ENCODE data around the gene GSE1. TPM values are rescaled to one million over a fixed set of nuclear protein-coding genes. Genes with fewer than 3 reads are reported as not detected.

Gene GSE1
- polyA plus RNA-seq, 1 donor: 94.9 TPM

DNA sequence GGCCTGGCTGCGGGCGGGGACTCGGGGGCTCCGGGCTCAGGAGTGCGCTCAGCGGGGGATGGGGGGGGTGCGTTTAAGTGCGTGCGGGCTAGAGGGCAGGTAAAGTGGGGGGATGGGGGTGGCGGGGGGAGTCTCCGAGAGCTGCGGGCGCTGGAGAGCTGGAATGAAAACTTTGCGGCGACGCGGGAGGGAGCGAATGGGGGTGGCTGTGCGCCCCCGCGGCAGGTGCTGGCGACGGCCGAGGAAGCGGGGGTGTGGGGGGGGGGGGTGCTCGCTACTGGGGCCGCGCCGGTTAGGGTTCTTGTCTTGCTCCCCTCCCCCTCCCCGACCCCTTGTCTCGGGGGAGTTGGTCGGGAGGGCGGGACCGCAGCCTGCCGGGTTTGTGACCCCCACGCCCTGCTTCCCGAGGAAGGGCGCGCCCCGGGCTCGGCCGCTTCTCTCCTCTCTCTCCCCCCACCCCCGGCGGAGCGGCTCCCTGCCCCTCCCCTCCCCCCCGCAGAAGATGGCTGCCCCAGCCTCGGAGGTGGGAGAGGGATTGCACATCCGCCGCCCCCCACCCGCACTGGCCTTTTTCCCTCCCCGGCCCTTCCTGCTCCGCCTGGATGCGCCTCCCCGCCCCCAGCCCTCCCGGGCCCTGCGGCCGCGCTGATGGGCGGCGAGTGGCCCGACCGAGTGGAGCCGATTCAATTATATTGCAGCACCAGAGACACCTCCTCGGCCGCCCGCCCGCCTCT, 649 bp downstream of the GSE1 start:
- Histone ChIP-seq H3K27me3 (ENCODE audit: control insufficient read depth, insufficient read depth, low read length) (no peaks in the 10 kb centered on the region), H3K4me1 (ENCODE audit: control insufficient read depth, insufficient read depth, low read length) (peaks cover 52% of the 10 kb centered on the region), H3K36me3 (ENCODE audit: control insufficient read depth, insufficient read depth, low read length) (peaks cover 7% of the 10 kb centered on the region), H3K9me3 (ENCODE audit: control insufficient read depth, low read depth, low read length) (no peaks in the 10 kb centered on the region), H3K27ac (ENCODE audit: low read length) (peak overlapping the region; percentile 98), H3K4me3 (ENCODE audit: low read length) (peak overlapping the region; percentile 80)
- no CpG with 5 or more reads among the region's 67 CpGs for WGBS (ENCODE audit: insufficient coverage, low lambda C conversion rate)
- DNase-seq: peak; percentile 47 to 60

DNA sequence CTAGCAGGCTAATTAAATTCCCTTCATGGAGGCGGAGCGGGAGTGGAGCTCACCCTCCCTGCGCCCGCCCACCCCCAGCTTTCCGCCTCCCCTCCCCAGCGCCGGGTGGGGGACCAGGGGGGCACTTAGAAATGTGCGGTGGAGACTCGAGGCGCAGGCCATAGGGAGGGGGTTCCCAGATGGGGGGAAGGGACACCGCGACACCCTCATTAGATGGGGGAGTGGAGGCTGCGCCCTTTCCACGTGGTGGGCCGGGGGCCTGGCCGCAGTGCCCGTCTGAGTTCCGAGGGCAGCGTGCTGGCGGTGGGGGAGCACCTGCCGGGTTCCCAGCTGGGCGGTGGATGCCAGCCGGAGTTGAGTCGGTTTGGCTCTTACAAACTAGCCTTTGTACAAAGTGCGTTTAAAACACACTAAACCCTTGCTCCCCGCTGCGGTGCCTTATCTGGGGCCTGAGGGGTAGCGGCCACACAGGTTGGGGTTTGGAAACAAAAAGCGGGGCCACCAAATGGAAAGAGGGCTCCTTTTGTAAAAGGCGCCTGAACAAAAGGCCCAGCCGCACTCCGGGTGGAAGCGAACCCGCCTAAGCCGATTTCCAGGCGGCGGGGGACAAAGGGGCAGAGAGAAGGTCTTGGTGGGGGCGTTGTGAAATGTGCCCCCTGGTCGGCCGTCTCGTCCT, 1.4 kb downstream of the GSE1 start:
- peak overlapping the region; percentile 80 for H3K4me3 ChIP-seq (ENCODE audit: low read length)
- DNase-seq: peak; percentile 39 to 58
- H3K27ac ChIP-seq (ENCODE audit: low read length): peak overlapping the region; percentile 98
- H3K4me1 ChIP-seq (ENCODE audit: control insufficient read depth, insufficient read depth, low read length): peaks cover 52% of the 10 kb centered on the region
- no peaks in the 10 kb centered on the region for H3K9me3 ChIP-seq (ENCODE audit: control insufficient read depth, low read depth, low read length)
- no CpG with 5 or more reads among the region's 41 CpGs for WGBS (ENCODE audit: insufficient coverage, low lambda C conversion rate)
- peaks cover 12% of the 10 kb centered on the region for H3K36me3 ChIP-seq (ENCODE audit: control insufficient read depth, insufficient read depth, low read length)
- no peaks in the 10 kb centered on the region for H3K27me3 ChIP-seq (ENCODE audit: control insufficient read depth, insufficient read depth, low read length)

DNA sequence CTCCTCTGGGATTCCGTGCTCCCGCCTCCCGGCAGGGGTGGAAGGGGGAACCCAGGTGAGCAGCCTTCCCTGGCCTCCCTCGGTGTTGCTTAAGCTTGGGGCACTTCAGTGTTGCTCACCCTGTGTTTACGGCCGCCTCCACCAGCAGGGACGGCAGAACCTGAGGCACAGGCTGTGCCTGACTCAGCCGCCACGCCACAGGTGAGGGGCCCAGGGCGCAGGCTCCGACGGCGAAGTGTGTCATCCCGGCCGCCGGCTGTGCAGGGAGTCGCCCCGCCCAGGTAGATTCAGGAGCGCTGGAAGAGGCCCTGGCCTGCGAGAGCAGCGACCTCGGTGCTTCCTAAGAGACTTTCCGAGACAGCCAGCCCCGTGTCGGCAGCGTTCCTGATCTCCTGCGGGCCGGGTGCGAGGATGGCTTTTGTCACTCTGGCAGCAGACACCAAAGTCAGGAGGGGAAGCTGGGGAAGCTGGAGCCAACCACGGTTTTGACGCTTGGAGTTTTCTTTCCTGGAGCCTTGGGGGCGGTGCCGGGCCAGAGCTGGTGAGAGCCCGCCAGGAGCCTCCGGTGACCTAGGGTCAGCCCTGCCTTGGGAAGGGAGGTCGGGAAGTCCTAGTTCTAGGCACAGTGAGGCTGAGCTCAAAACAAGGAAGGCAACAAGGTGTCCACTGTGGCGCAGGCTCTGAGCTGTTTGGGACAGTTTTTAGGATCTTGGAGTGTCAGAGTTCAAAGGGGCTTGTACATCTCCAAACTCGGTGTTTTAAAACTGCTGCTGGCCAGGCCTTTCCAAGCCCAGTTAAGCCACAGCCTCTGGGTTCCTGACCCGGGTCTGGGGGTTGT, 2.1 kb downstream of the GSE1 start:
- Histone ChIP-seq H3K9me3 (ENCODE audit: control insufficient read depth, low read depth, low read length) (no peaks in the 10 kb centered on the region), H3K4me1 (ENCODE audit: control insufficient read depth, insufficient read depth, low read length) (peaks cover 48% of the 10 kb centered on the region), H3K36me3 (ENCODE audit: control insufficient read depth, insufficient read depth, low read length) (peaks cover 12% of the 10 kb centered on the region), H3K27me3 (ENCODE audit: control insufficient read depth, insufficient read depth, low read length) (no peaks in the 10 kb centered on the region), H3K27ac (ENCODE audit: low read length) (peak overlapping the region; percentile 98), H3K4me3 (ENCODE audit: low read length) (peak overlapping the region; percentile 80)
- WGBS (ENCODE audit: insufficient coverage, low lambda C conversion rate): 100% methylated on average over 1 of the region's 39 CpGs
- DNase-seq: peak; percentile 95 to 98

DNA sequence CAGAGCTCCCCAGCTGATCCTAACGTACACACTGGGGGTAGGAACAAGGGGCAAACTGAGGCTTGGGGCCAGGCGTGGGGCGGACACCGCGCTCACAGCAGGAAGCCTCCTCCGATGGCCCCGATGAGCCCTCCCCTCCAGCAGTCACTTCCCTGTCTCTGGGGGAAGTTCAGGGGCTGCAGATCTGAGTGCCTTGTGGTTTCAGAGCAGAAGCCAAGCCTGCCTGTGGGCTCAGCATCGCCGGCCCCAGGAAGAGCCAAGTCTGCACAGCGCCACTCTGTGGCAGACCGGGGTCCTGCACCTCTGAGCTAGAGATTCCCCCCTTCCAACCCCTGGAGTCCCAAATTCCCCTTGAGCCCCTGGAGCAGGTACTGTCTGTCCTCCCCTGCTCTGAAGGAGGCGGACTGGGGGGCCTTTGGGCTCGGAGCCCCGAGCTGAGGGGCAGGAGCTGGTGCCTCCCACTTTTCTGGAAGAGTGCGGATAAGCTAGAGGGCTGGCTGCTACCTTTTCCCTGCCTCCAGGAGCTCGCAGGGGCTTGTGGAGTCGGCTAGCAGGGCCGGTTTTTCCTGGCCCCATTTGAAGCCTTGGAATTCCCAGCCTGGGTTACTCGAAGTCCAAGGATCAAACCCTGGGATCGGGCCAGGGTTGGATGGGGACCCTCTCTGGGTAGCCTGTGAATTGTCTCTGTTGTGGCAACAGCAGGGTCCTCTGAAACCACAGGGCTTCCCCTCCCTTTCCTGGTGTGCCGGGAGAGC, 2.9 kb downstream of the GSE1 start:
- H3K27me3 ChIP-seq (ENCODE audit: control insufficient read depth, insufficient read depth, low read length): no peaks in the 10 kb centered on the region
- DNase-seq: peak; percentile 62 to 66
- H3K36me3 ChIP-seq (ENCODE audit: control insufficient read depth, insufficient read depth, low read length): peaks cover 16% of the 10 kb centered on the region
- H3K4me3 ChIP-seq (ENCODE audit: low read length): peak overlapping the region; percentile 80
- no CpG with 5 or more reads among the region's 21 CpGs for WGBS (ENCODE audit: insufficient coverage, low lambda C conversion rate)
- peak overlapping the region; percentile 98 for H3K27ac ChIP-seq (ENCODE audit: low read length)
- no peaks in the 10 kb centered on the region for H3K9me3 ChIP-seq (ENCODE audit: control insufficient read depth, low read depth, low read length)
- peaks cover 41% of the 10 kb centered on the region for H3K4me1 ChIP-seq (ENCODE audit: control insufficient read depth, insufficient read depth, low read length)

DNA sequence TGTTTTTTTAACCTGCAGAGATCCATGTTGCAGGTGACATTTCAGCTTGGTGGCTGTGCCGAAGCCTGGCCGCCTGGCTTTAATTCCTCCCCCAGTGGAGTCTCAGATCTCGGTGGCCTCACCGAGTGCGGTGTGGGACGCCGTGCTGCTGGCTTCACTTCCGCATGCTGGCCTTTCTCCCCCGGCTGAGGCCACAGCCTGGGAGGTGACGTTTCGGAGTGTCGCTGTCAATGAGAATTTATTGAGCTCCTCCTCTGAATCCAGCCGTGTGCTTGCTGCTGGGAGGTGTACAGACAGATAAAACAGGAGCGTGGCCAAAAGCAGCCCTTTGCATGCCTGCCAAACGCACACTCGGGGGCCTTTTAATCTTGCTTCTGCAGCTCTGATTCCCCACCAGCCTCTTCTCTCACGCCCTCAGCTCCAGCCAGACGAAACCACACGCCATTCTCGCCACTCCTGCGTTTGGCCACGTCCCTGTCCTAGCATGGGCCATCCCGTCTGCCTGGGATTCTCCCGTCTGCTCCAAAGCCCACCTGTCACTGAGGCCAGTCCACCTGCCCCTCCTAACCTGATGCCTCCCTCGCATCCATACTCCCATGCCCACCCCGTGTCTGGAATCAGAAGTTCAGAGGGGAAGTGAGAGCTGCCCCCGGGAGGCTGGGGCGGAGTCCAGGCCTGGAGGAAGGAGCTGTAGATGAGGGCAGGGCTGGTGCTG, 3.6 kb downstream of the GSE1 start:
- H3K4me3 ChIP-seq (ENCODE audit: low read length): no peak overlapping the region
- H3K27ac ChIP-seq (ENCODE audit: low read length): peak overlapping the region; percentile 98
- no peaks in the 10 kb centered on the region for H3K27me3 ChIP-seq (ENCODE audit: control insufficient read depth, insufficient read depth, low read length)
- DNase-seq: peak; percentile 37 to 67
- H3K4me1 ChIP-seq (ENCODE audit: control insufficient read depth, insufficient read depth, low read length): peaks cover 47% of the 10 kb centered on the region
- no CpG with 5 or more reads among the region's 28 CpGs for WGBS (ENCODE audit: insufficient coverage, low lambda C conversion rate)
- H3K36me3 ChIP-seq (ENCODE audit: control insufficient read depth, insufficient read depth, low read length): peaks cover 16% of the 10 kb centered on the region
- no peaks in the 10 kb centered on the region for H3K9me3 ChIP-seq (ENCODE audit: control insufficient read depth, low read depth, low read length)

DNA sequence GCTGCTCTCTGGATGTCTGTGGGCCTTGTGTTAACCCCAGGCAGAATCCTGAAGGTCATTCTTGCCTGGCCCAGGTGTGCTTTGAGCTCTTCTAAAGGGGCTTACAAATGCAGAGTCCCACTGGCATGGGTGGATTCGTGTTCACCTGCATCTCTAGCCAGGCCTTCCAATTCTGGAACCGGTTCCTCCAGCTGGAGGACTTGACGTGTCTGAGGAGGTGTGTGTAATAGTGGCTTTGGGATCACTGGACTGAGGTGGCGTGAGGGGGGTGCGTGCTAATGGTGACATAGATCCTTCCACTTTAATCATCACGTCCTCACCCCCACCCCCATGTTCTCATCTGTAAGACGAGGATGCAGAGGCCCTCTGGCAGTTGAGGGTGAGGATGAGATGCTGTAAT, 4.8 kb downstream of the GSE1 start:
- no peak for DNase-seq
- H3K27ac ChIP-seq (ENCODE audit: low read length): no peak overlapping the region
- WGBS (ENCODE audit: insufficient coverage, low lambda C conversion rate): no CpG with 5 or more reads among the region's 7 CpGs
- H3K36me3 ChIP-seq (ENCODE audit: control insufficient read depth, insufficient read depth, low read length): peaks cover 16% of the 10 kb centered on the region
- H3K9me3 ChIP-seq (ENCODE audit: control insufficient read depth, low read depth, low read length): no peaks in the 10 kb centered on the region
- H3K27me3 ChIP-seq (ENCODE audit: control insufficient read depth, insufficient read depth, low read length): no peaks in the 10 kb centered on the region
- peaks cover 51% of the 10 kb centered on the region for H3K4me1 ChIP-seq (ENCODE audit: control insufficient read depth, insufficient read depth, low read length)
- no peak overlapping the region for H3K4me3 ChIP-seq (ENCODE audit: low read length)

DNA sequence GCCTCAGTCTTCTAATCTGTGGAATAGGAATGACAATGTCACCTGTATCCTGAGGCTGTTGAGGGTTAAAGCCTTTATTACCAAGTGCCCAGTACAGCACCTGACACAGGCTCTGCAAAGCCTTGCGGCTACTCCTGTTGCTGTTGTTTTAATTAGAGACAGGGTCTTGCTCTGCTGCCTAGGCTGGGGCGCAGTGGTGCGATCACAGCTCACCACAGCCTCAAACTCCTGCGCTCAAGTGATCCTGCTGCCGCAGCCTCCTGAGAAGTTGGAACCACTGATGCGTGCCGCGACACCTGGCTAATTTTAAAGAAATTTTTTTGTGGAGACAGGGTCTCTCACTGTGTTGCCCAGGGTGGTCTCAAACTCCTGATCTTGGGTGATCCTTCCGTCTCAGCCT, 5.4 kb downstream of the GSE1 start:
- DNase-seq: no peak
- Histone ChIP-seq H3K27me3 (ENCODE audit: control insufficient read depth, insufficient read depth, low read length) (no peaks in the 10 kb centered on the region), H3K27ac (ENCODE audit: low read length) (no peak overlapping the region), H3K36me3 (ENCODE audit: control insufficient read depth, insufficient read depth, low read length) (peaks cover 16% of the 10 kb centered on the region), H3K4me1 (ENCODE audit: control insufficient read depth, insufficient read depth, low read length) (peaks cover 51% of the 10 kb centered on the region), H3K4me3 (ENCODE audit: low read length) (no peak overlapping the region), H3K9me3 (ENCODE audit: control insufficient read depth, low read depth, low read length) (no peaks in the 10 kb centered on the region)
- WGBS (ENCODE audit: insufficient coverage, low lambda C conversion rate): no CpG with 5 or more reads among the region's 9 CpGs

DNA sequence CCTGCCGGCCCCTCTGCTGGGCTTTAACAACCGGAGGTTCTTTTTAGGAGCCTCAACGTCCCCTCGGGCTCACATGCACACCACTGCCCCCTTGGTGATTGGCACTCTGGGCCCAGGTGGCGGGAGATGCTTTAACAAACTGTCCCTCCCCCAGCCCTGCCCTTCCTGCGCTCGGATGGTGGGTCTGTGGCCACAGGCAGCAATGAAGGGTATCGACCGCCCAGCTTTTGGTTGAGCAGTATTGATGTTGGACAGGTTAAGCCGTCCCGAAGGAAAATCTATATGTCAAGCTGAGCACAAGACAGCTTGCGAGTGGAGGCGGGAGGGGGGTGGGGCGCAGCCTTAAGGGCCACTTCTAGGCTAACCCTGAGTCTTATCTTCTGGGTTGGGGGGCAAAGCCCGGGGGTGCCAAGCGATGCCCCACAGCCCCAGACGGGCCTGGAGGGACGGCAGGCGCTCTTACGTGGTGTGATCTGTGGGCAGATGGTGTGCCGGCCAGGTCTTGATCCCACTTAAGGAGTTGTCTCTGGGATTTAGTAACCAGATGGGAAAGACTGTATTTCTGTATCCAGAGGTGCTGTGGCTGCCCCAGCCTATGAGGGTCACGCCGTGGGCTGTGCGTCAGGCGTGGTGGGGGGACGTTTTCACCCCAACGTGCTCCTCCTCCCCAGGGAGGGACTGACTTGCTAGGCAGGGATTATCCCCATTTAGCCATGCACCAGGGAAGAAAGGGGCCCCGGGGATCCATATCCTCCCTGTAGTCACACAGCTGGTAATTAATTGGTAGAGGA, 6.2 kb downstream of the GSE1 start:
- no peak for DNase-seq
- peaks cover 51% of the 10 kb centered on the region for H3K4me1 ChIP-seq (ENCODE audit: control insufficient read depth, insufficient read depth, low read length)
- peaks cover 16% of the 10 kb centered on the region for H3K36me3 ChIP-seq (ENCODE audit: control insufficient read depth, insufficient read depth, low read length)
- no CpG with 5 or more reads among the region's 28 CpGs for WGBS (ENCODE audit: insufficient coverage, low lambda C conversion rate)
- H3K27me3 ChIP-seq (ENCODE audit: control insufficient read depth, insufficient read depth, low read length): no peaks in the 10 kb centered on the region
- H3K4me3 ChIP-seq (ENCODE audit: low read length): no peak overlapping the region
- no peak overlapping the region for H3K27ac ChIP-seq (ENCODE audit: low read length)
- H3K9me3 ChIP-seq (ENCODE audit: control insufficient read depth, low read depth, low read length): no peaks in the 10 kb centered on the region

DNA sequence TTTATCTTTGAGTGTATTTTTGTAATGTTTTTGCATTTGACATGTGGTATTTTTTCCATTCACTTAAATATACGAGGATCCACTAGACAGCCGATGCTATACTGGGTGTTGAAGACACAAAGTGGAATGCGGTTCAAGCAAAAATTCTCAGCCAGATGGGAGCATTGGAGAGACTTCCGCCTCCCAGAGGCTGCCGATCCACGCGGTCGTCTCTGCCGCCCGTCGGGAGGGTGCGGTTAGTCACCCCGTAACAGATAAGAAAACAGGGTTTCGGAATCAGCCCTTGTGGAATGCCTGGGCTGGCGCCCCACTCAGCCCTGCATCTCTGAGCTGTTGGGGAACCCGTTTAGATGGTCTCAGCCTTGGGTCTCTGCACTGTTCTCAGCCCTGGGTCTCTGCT, 7.3 kb downstream of the GSE1 start:
- peaks cover 44% of the 10 kb centered on the region for H3K4me1 ChIP-seq (ENCODE audit: control insufficient read depth, insufficient read depth, low read length)
- WGBS (ENCODE audit: insufficient coverage, low lambda C conversion rate): no CpG with 5 or more reads among the region's 16 CpGs

More for the DNA sequence above, 7.3 kb downstream of the GSE1 start:
- no peak overlapping the region for H3K27ac ChIP-seq (ENCODE audit: low read length)
- H3K27me3 ChIP-seq (ENCODE audit: control insufficient read depth, insufficient read depth, low read length): no peaks in the 10 kb centered on the region
- H3K9me3 ChIP-seq (ENCODE audit: control insufficient read depth, low read depth, low read length): peaks cover 4% of the 10 kb centered on the region
- peaks cover 20% of the 10 kb centered on the region for H3K36me3 ChIP-seq (ENCODE audit: control insufficient read depth, insufficient read depth, low read length)
- DNase-seq: no peak
- no peak overlapping the region for H3K4me3 ChIP-seq (ENCODE audit: low read length)
